GM12874 (cell line): Measurements from ENCODE around the gene MYOCD.

Experiments
- TF ChIP-seq, protein P1 (sequence below): IDR thresholded peaks from 2 replicates; pipeline ENCODE4 v1.5.1; 2011; ENCODE audit warnings: low read depth, mild to moderate bottlenecking, control low read depth, low read length, moderate library complexity; ENCODE audit not compliant: insufficient read depth

MYOCD gene

GRCh38 chr17:12729086-12729485 is 63.4 kb downstream of the MYOCD start:
- TF ChIP-seq, protein P1, sequence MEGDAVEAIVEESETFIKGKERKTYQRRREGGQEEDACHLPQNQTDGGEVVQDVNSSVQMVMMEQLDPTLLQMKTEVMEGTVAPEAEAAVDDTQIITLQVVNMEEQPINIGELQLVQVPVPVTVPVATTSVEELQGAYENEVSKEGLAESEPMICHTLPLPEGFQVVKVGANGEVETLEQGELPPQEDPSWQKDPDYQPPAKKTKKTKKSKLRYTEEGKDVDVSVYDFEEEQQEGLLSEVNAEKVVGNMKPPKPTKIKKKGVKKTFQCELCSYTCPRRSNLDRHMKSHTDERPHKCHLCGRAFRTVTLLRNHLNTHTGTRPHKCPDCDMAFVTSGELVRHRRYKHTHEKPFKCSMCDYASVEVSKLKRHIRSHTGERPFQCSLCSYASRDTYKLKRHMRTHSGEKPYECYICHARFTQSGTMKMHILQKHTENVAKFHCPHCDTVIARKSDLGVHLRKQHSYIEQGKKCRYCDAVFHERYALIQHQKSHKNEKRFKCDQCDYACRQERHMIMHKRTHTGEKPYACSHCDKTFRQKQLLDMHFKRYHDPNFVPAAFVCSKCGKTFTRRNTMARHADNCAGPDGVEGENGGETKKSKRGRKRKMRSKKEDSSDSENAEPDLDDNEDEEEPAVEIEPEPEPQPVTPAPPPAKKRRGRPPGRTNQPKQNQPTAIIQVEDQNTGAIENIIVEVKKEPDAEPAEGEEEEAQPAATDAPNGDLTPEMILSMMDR = no peak

- TF ChIP-seq, protein P1 = no peak
These were observed 64.7 kb downstream of the MYOCD start for GRCh38 chr17:12730421-12730820.

- TF ChIP-seq, protein P1 = no peak
These were observed 65.3 kb downstream of the MYOCD start for GRCh38 chr17:12730931-12731521.

- TF ChIP-seq, protein P1 = no peak
These were observed 66.1 kb downstream of the MYOCD start for GRCh38 chr17:12731839-12732238.

DNA sequence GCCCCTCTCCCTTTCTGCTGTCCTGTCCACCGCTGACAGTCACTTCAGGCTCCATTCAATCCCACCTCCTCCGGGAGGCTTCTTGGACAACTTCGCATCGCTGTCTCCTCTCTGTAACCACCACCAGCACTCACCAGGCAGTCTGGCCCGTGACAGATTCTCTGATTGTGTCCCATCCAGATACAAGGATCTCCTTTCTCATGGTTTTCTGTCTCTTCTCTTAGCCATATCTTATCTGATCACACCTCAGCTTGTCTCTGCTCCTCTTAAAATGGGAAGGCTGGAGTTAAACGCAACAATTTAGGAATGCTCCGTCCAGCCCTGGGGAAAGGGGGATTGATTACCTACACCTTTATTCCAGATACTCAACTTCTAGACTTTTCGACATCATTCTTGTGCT is 66.7 kb downstream of the MYOCD start:
- TF ChIP-seq, protein P1 = no peak

DNA sequence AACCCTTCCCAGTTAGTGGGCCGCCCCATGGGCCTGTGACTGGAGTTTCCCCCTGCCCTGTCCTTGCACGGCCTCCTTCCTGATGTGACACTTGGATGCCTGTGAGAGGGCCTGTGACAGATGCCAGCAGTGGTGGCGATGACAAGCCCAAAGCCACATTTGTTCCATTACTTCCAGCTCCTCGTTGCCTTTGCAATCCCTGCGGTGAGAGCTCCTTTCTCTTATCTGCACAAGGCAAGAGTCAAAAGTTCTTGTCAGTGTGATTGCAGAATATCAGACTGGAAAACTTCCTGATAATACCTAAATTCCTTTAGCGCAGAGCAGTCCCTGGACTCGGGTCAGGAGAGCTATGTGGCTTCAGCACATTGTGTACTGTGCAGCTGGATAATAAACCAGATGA is 69.2 kb downstream of the MYOCD start:
- TF ChIP-seq, protein P1 = no peak

DNA sequence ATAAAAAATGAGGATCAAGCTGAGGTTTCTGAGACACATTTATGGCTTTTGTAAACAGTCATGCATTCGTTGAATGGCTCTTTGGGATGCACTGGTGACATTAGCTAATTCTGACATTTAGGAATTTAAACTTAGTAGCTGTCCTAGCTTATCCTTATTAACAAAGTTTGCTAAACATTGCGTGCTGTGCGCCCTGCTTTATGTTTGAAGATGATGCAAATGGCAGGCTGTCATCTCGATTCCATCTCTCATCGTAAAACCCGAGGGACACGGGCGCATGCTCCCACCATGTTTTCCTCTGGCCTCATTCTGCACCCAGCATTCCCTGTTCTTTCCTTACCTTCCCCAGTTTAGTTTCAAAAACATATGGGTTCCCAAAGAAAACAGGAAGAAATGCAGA is 69.8 kb downstream of the MYOCD start:
- TF ChIP-seq, protein P1 = no peak
